B cell (primary cell): Measurements from ENCODE around the gene ZNF564.

ENCODE experiments used
- EZH2 ChIP-seq: IDR thresholded peaks from 2 replicates; pipeline ENCODE4 v1.6.1; 2012; ENCODE audit warnings: borderline replicate concordance, low read depth, mild to moderate bottlenecking, moderate library complexity, low read length; ENCODE audit not compliant: insufficient read depth, poor library complexity, severe bottlenecking
- TF ChIP-seq, protein P1 (sequence below): fragments of 200-600 bp; IDR thresholded peaks from one replicate; pipeline ENCODE4 v1.8.0; 2022; ENCODE audit warnings: antibody characterized with exemption, mild to moderate bottlenecking

DNA sequence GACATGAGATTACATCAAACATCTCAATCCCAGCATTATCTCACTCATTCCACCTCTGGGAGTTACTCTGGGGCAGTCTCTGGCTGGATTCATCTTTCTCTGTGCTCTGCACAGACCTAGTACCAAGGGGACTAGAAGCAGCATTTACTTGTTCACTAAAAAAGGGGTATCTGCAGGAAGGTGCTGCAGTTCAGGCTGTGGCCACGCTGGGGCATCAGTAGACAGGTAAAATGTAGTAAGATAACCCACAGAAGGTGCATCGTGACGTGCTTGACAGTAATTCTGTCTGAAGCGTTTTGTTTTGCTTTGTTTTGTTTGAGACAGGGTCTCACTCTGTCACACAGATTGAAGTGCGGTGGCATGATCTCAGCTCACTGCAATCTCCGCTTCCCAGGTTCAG lies 29.3 kb downstream of the ZNF564 start:
- TF ChIP-seq, protein P1, sequence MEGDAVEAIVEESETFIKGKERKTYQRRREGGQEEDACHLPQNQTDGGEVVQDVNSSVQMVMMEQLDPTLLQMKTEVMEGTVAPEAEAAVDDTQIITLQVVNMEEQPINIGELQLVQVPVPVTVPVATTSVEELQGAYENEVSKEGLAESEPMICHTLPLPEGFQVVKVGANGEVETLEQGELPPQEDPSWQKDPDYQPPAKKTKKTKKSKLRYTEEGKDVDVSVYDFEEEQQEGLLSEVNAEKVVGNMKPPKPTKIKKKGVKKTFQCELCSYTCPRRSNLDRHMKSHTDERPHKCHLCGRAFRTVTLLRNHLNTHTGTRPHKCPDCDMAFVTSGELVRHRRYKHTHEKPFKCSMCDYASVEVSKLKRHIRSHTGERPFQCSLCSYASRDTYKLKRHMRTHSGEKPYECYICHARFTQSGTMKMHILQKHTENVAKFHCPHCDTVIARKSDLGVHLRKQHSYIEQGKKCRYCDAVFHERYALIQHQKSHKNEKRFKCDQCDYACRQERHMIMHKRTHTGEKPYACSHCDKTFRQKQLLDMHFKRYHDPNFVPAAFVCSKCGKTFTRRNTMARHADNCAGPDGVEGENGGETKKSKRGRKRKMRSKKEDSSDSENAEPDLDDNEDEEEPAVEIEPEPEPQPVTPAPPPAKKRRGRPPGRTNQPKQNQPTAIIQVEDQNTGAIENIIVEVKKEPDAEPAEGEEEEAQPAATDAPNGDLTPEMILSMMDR = no peak
- TF ChIP-seq EZH2 = no peak
